Stomach (tissue), 9 donors: ENCODE results near the gene PEAK1. TPM values are rescaled to one million over a fixed set of nuclear protein-coding genes. Genes with fewer than 3 reads are reported as not detected.

ENCODE experiments used
- DNase-seq, 2 donors: peaks; one replicate each; pipeline versions ENCODE4 v3.0.0 to v3.0.0-alpha.2; 2013 to 2019
- H3K27ac ChIP-seq, 5 donors: fragments of 200-600 bp in 4 of 5; sonication (generic) in 4 of 5; one replicate each; pipeline ENCODE4 v1.5.1; 2013 to 2019; ENCODE audit warnings: mild to moderate bottlenecking in 1 of 5, moderate library complexity in 1 of 5
- H3K27me3 ChIP-seq, 3 donors: fragments of 200-600 bp; sonication (generic); one replicate each; pipeline ENCODE4 v1.5.1; 2017 to 2019; ENCODE audit warnings: mixed run types in 1 of 3
- H3K36me3 ChIP-seq, 4 donors: fragments of 200-600 bp; sonication (generic); 1 replicate in 3 of 4; 2 replicates in 1 of 4; pipeline ENCODE4 v1.5.1; 2016 to 2019
- H3K4me1 ChIP-seq, 4 donors: fragments of 200-600 bp; sonication (generic); one replicate each; pipeline ENCODE4 v1.5.1; 2016 to 2019
- H3K4me3 ChIP-seq, 4 donors: fragments of 200-600 bp; sonication (generic) in 3 of 4; one replicate each; pipeline ENCODE4 v1.5.1; 2016 to 2019; ENCODE audit warnings: mild to moderate bottlenecking in 1 of 4
- H3K9me3 ChIP-seq, 4 donors: fragments of 200-600 bp; sonication (generic); one replicate each; pipeline ENCODE4 v1.5.1; 2016 to 2019
- CTCF ChIP-seq, 7 experiments: fragments of 450-650 bp in 4 of 7; fragments of 200-600 bp in 3 of 7; sonication (generic) in 3 of 7; IDR thresholded peaks; one replicate each; pipeline ENCODE4 v1.5.1; 2016 to 2019; ENCODE audit warnings: antibody characterized with exemption in 7 of 7, control low read depth in 2 of 7, mild to moderate bottlenecking in 1 of 7
- EP300 ChIP-seq: sonication (generic); formaldehyde crosslinking; IDR thresholded peaks from one replicate; pipeline ENCODE4 v1.6.1; 2017; ENCODE audit warnings: antibody characterized with exemption
- POLR2A ChIP-seq, 4 donors: fragments of 450-650 bp; IDR thresholded peaks; one replicate each; pipeline ENCODE4 v1.6.1; 2016; ENCODE audit warnings: antibody characterized with exemption in 4 of 4, control low read depth in 2 of 4, mild to moderate bottlenecking in 1 of 4, moderate library complexity in 1 of 4
- POLR2AphosphoS5 ChIP-seq, 3 donors: sonication (generic); formaldehyde crosslinking; IDR thresholded peaks; one replicate each; pipeline ENCODE4 v1.6.1; 2016; ENCODE audit warnings: antibody characterized with exemption in 3 of 3
- WGBS, 5 donors: extraction: QIAGEN DNeasy Blood & Tissue Kit in 3 of 5; methylation state at CpG; one replicate each; pipeline versions ENCODE4 v1.1.5 to v1.1.7; 2013 to 2018; 5-methylcytosine and 5-hydroxymethylcytosine counted together
- intact Hi-C: fragments of 100-400 bp; cut with DNase I; formaldehyde crosslinking; loops from one replicate; pipeline ENCODE4 v1.15.1; 2023; ENCODE audit warnings: low total_unique reads
- polyA plus RNA-seq, 3 donors: library from polyadenylated mRNA; stranded (reverse); fragments of 200-250 nt; gene quantifications; one replicate each; pipeline ENCODE4 v1.2.3, GENCODE V29; 2013
- total RNA-seq, 5 donors: library from RNA; depleted of rRNA; stranded (reverse); fragments of >200 nt; gene quantifications; one replicate each; pipeline versions ENCODE4 v1.1.0 to v1.2.3, GENCODE V29; 2014 to 2016
- donor health status: healthy with polysubstance abuse.
- donor health status: Bipolar disorder and iron deficiency.
- donor health status: healthy.

The PEAK1 gene
- total and polyA plus RNA-seq, 8 donors, result 1.7 to 72.5 (median 19.4) TPM

GRCh38 chr15:77426377-77426776 is 6.5 kb upstream of the PEAK1 start:
- WGBS, 5 donors, result 85 to 93% (median 88%) methylated on average over 1 of the region's 1 CpG
- Histone ChIP-seq H3K4me3 (no peak overlapping the region), H3K27me3 (no peaks in the 10 kb centered on the region), H3K4me1 (peaks cover 8 to 59% (median 33%) of the 10 kb centered on the region in 4 donors), H3K27ac (no peak overlapping the region), H3K36me3 (no peaks in the 10 kb centered on the region), H3K9me3 (no peaks in the 10 kb centered on the region)
- TF ChIP-seq POLR2AphosphoS5 (IDR thresholded peaks at IDR 0.05), result no peak
- no peak for TF ChIP-seq EP300
- no peak for TF ChIP-seq POLR2A (IDR thresholded peaks at IDR 0.05)
- no peak for TF ChIP-seq CTCF (IDR thresholded peaks at IDR 0.05)
- DNase-seq, result no peak
- intact Hi-C loops, result no loop called here

GRCh38 chr15:77425104-77425503 is 5.2 kb upstream of the PEAK1 start:
- DNase-seq, result no peak
- intact Hi-C loops, result no loop called here
- H3K4me1 ChIP-seq, result peaks cover 8 to 59% (median 34%) of the 10 kb centered on the region in 4 donors
- H3K4me3 ChIP-seq, result no peak overlapping the region
- H3K27ac ChIP-seq, result no peak overlapping the region
- TF ChIP-seq EP300 (no peak), POLR2AphosphoS5 (IDR thresholded peaks at IDR 0.05) (no peak), CTCF (IDR thresholded peaks at IDR 0.05) (no peak), POLR2A (IDR thresholded peaks at IDR 0.05) (no peak)
- WGBS, 5 donors, result 62 to 82% (median 72%) methylated on average over 3 of the region's 3 CpGs
- H3K9me3 ChIP-seq, result no peaks in the 10 kb centered on the region
- H3K27me3 ChIP-seq, result no peaks in the 10 kb centered on the region
- H3K36me3 ChIP-seq, result no peaks in the 10 kb centered on the region

GRCh38 chr15:77421370-77421700 is 1.4 kb upstream of the PEAK1 start:
- no peak for DNase-seq
- Histone ChIP-seq H3K4me1 (peaks cover 18 to 79% (median 46%) of the 10 kb centered on the region in 4 donors), H3K36me3 (no peaks in the 10 kb centered on the region), H3K4me3 (peak overlapping the region; percentile 65 to 95 (median 82)), H3K27ac (peak overlapping the region in 4 of 5 donors; percentile 94 to 97 (median 94)), H3K9me3 (no peaks in the 10 kb centered on the region), H3K27me3 (no peaks in the 10 kb centered on the region)
- intact Hi-C loops, result no loop called here
- 0 to 1% (median 0%) methylated on average over 3 of the region's 3 CpGs for WGBS, 5 donors
- TF ChIP-seq CTCF (IDR thresholded peaks at IDR 0.05), result no peak

- intact Hi-C loops, result no loop called here
- peaks cover 18 to 79% (median 45%) of the 10 kb centered on the region in 4 donors for H3K4me1 ChIP-seq
- peak; percentile 45 to 90 for DNase-seq
These were observed 886 bp upstream of the PEAK1 start, which contains the start of gene HMG20A for GRCh38 chr15:77420610-77421369. HMG20A (plus strand) TSS chr15:77420888; CDS start chr15:77458408, 37,520 bp downstream.

More at GRCh38 chr15:77420610-77421369, 886 bp upstream of the PEAK1 start, which contains the start of gene HMG20A:
- 0% methylated on average over 23 to 25 of the region's 25 CpGs for WGBS, 5 donors
- H3K27me3 ChIP-seq, result no peaks in the 10 kb centered on the region
- peak within 1 kb of the TSS; percentile 94 to 99 (median 95) for H3K27ac ChIP-seq
- TF ChIP-seq CTCF (IDR thresholded peaks at IDR 0.05), result peak in 1 of 7 experiments; percentile 6
- peak in 1 of 3 donors; percentile 49 for TF ChIP-seq POLR2AphosphoS5 (IDR thresholded peaks at IDR 0.05)
- no peak for TF ChIP-seq POLR2A (IDR thresholded peaks at IDR 0.05)
- no peak for TF ChIP-seq EP300
- no peaks in the 10 kb centered on the region for H3K9me3 ChIP-seq
- no peaks in the 10 kb centered on the region for H3K36me3 ChIP-seq
- peak within 1 kb of the TSS; percentile 65 to 95 (median 82) for H3K4me3 ChIP-seq
